ENCODE data around the gene PRDM16. TPM values are rescaled to one million over a fixed set of nuclear protein-coding genes. Genes with fewer than 3 reads are reported as not detected.

Gene PRDM16
- total RNA-seq, 2 experiments from 2014 or later = not detected

DNA sequence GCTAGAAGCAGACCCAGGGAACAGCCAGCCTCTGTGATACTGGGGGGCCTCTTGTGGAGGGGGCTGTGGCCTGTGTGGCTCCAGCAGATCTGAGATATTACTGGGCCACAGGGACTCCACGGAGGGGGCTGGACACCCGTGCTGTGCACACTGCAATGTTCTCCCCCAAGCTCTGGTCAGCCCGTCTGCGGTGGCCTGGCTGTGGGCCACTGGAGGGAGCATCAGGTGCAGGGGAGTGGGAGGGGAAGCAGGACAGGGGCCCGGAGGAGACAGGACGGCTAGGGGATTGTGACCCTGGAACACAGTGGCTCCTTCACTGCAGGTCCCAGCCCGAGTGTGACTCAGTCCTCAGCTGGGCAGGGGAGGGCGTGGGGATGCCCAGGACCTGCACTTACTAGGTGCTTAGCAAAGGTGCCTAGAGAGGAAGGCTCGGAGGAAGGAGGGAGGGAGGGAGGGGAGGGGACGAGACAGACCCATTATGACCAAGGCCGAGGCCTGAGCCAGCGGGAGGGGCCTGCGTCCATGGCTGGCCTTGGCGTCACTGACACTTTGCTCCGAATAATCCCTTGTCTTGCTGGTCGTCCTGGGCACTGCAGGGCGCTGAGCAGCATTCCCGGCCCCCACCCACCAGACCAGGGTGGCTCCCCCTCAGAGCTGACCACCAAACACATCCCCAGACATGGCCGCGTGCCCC lies 44.2 kb downstream of the PRDM16 start:
- BruUV-seq (replicated peaks) = no TSS peak
- CTCF ChIA-PET (ENCODE audit: unreplicated experiment) = no interaction called here
- H3K9me2 ChIP-seq (ENCODE audit: insufficient read depth, low read length) = no peaks in the 10 kb centered on the region
- POLR2A ChIA-PET = no interaction called here
- no peaks in the 10 kb centered on the region for H3K9me3 ChIP-seq (ENCODE audit: low read length)
- H4K20me1 ChIP-seq (ENCODE audit: insufficient read depth, low read length) = no peaks in the 10 kb centered on the region
- intact Hi-C loops (cut with micrococcal nuclease; ENCODE audit: unreplicated experiment) = no loop called here
- no peak overlapping the region for H3K27ac ChIP-seq (ENCODE audit: low read depth, low read length, poor library complexity, severe bottlenecking)
- H3K79me2 ChIP-seq (ENCODE audit: insufficient read depth, low read depth, low read length) = no peaks in the 10 kb centered on the region
- no peaks in the 10 kb centered on the region for H3K4me1 ChIP-seq (ENCODE audit: insufficient read depth, low read length, poor library complexity, severe bottlenecking)
- TF ChIP-seq, protein P1, sequence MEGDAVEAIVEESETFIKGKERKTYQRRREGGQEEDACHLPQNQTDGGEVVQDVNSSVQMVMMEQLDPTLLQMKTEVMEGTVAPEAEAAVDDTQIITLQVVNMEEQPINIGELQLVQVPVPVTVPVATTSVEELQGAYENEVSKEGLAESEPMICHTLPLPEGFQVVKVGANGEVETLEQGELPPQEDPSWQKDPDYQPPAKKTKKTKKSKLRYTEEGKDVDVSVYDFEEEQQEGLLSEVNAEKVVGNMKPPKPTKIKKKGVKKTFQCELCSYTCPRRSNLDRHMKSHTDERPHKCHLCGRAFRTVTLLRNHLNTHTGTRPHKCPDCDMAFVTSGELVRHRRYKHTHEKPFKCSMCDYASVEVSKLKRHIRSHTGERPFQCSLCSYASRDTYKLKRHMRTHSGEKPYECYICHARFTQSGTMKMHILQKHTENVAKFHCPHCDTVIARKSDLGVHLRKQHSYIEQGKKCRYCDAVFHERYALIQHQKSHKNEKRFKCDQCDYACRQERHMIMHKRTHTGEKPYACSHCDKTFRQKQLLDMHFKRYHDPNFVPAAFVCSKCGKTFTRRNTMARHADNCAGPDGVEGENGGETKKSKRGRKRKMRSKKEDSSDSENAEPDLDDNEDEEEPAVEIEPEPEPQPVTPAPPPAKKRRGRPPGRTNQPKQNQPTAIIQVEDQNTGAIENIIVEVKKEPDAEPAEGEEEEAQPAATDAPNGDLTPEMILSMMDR (conservative IDR thresholded peaks at IDR 0.05; ENCODE audit: low read length) = no peak
- no peak for TF ChIP-seq EZH2phosphoT487 (IDR thresholded peaks at IDR 0.05; ENCODE audit: borderline replicate concordance, low read depth, low read length)
- no peak overlapping the region for H3K4me2 ChIP-seq (ENCODE audit: low read length)
- no peaks in the 10 kb centered on the region for H3K36me3 ChIP-seq (ENCODE audit: insufficient read depth, low read length)
- no peak for DNase-seq (ENCODE audit: low spot score)
- no peak overlapping the region for H2AFZ ChIP-seq (ENCODE audit: low read length)
- H3K4me3 ChIP-seq (ENCODE audit: low read depth, low read length, poor library complexity, severe bottlenecking) = no peak overlapping the region

DNA sequence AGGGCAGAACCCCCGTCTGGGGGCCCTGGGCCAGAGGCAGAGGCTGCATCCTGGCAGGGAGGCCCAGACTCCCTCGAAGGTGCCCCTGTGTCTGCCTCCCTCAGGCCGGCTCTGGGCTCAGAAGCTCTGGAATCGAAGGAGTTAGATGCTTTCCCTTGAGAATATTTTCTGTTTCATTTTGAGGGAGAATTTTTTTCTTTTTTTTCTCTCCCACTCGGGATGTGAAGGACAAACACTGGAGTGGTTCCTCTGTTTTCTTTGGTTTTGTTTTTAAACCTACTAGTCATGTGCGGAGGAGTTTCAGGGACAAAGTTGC lies 44.7 kb downstream of the PRDM16 start:
- POLR2A ChIA-PET = no interaction called here
- no peaks in the 10 kb centered on the region for H3K9me3 ChIP-seq (ENCODE audit: low read length)
- H3K4me1 ChIP-seq (ENCODE audit: insufficient read depth, low read length, poor library complexity, severe bottlenecking) = no peaks in the 10 kb centered on the region
- H3K9me2 ChIP-seq (ENCODE audit: insufficient read depth, low read length) = no peaks in the 10 kb centered on the region
- no peak for TF ChIP-seq EZH2phosphoT487 (IDR thresholded peaks at IDR 0.05; ENCODE audit: borderline replicate concordance, low read depth, low read length)
- TF ChIP-seq, protein P1 (conservative IDR thresholded peaks at IDR 0.05; ENCODE audit: low read length) = no peak
- CTCF ChIA-PET (ENCODE audit: unreplicated experiment) = no interaction called here
- H3K4me2 ChIP-seq (ENCODE audit: low read length) = no peak overlapping the region
- H4K20me1 ChIP-seq (ENCODE audit: insufficient read depth, low read length) = no peaks in the 10 kb centered on the region
- no peak for DNase-seq (ENCODE audit: low spot score)
- intact Hi-C loops (cut with micrococcal nuclease; ENCODE audit: unreplicated experiment) = no loop called here
- H2AFZ ChIP-seq (ENCODE audit: low read length) = no peak overlapping the region
- H3K4me3 ChIP-seq (ENCODE audit: low read depth, low read length, poor library complexity, severe bottlenecking) = no peak overlapping the region
- BruUV-seq (replicated peaks) = no TSS peak
- no peaks in the 10 kb centered on the region for H3K79me2 ChIP-seq (ENCODE audit: insufficient read depth, low read depth, low read length)
- H3K36me3 ChIP-seq (ENCODE audit: insufficient read depth, low read length) = no peaks in the 10 kb centered on the region
- H3K27ac ChIP-seq (ENCODE audit: low read depth, low read length, poor library complexity, severe bottlenecking) = no peak overlapping the region

DNA sequence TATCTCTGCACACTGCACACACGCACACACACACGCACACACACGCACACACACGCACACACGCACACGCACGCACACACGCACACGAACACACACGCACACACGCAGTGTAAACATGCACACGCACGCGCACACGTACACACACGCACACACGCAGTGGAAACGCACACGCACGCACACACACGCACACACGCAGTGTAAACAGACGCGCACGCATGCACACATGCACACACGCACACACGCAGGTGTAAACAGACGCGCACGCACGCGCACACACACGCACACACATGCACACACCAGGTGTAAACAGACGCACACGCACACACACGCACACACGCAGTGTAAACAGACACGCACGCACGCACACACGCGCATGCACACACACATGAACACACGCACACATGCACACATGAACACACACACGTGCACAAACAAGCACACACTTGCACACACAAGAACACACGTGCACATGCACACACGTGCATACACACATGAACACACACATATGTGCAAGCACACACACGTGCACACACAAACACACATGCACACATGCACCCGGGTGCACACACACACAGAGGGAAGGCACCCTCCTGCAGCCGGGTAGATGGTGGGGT lies 45.2 kb downstream of the PRDM16 start:
- Histone ChIP-seq H3K9me3 (ENCODE audit: low read length) (no peaks in the 10 kb centered on the region), H3K4me3 (ENCODE audit: low read depth, low read length, poor library complexity, severe bottlenecking) (no peak overlapping the region), H3K4me1 (ENCODE audit: insufficient read depth, low read length, poor library complexity, severe bottlenecking) (no peaks in the 10 kb centered on the region), H3K79me2 (ENCODE audit: insufficient read depth, low read depth, low read length) (no peaks in the 10 kb centered on the region), H3K4me2 (ENCODE audit: low read length) (no peak overlapping the region), H3K9me2 (ENCODE audit: insufficient read depth, low read length) (no peaks in the 10 kb centered on the region), H3K36me3 (ENCODE audit: insufficient read depth, low read length) (no peaks in the 10 kb centered on the region), H4K20me1 (ENCODE audit: insufficient read depth, low read length) (no peaks in the 10 kb centered on the region), H3K27ac (ENCODE audit: low read depth, low read length, poor library complexity, severe bottlenecking) (no peak overlapping the region), H2AFZ (ENCODE audit: low read length) (no peak overlapping the region)
- no peak for TF ChIP-seq EZH2phosphoT487 (IDR thresholded peaks at IDR 0.05; ENCODE audit: borderline replicate concordance, low read depth, low read length)
- TF ChIP-seq, protein P1 (conservative IDR thresholded peaks at IDR 0.05; ENCODE audit: low read length) = no peak
- BruUV-seq (replicated peaks) = no TSS peak
- ChIA-PET CTCF (ENCODE audit: unreplicated experiment) (no interaction called here), POLR2A (no interaction called here)
- no peak for DNase-seq (ENCODE audit: low spot score)
- intact Hi-C loops (cut with micrococcal nuclease; ENCODE audit: unreplicated experiment) = no loop called here
